GM19463 (cell line): ENCODE measurements around the gene PPP1R3A.
"Not testable (repeated sequence)": the region's sequence is repeated elsewhere in the genome, so short reads cannot be mapped to it uniquely, and the experiment has no call there.

ENCODE experiments used
- ATAC-seq: cut with Tn5 transposase; IDR thresholded peaks from one replicate; pipeline ENCODE4 v1.9.1; 2021; ENCODE audit warnings: mild to moderate bottlenecking, moderate library complexity; ENCODE audit not compliant: unreplicated experiment

PPP1R3A gene

GRCh38 chr7:113918946-113919345, at the start of gene PPP1R3A:
PPP1R3A (minus strand) TSS chr7:113919009; CDS start chr7:113918996, 13 bp downstream.
- ATAC-seq, result no peak

GRCh38 chr7:113963356-113963755, 44.5 kb upstream of the PPP1R3A start:
- ATAC-seq, result no peak

- ATAC-seq, result no peak
Observed at GRCh38 chr7:113959910-113960309, 41.1 kb upstream of the PPP1R3A start.

- ATAC-seq, result no peak
Observed at GRCh38 chr7:113955157-113955556, 36.3 kb upstream of the PPP1R3A start.

GRCh38 chr7:113953553-113953952, 34.7 kb upstream of the PPP1R3A start:
- no peak for ATAC-seq

- ATAC-seq, result no peak
Observed at GRCh38 chr7:113945018-113945938, 26.5 kb upstream of the PPP1R3A start.

GRCh38 chr7:113936982-113937381, 18.2 kb upstream of the PPP1R3A start:
- ATAC-seq, result no peak

GRCh38 chr7:113936535-113936934, 17.7 kb upstream of the PPP1R3A start:
- no peak for ATAC-seq

GRCh38 chr7:113929389-113929788, 10.6 kb upstream of the PPP1R3A start:
- ATAC-seq, result not testable (repeated sequence)

- ATAC-seq, result no peak
Observed at GRCh38 chr7:113928112-113928511, 9.3 kb upstream of the PPP1R3A start.

- ATAC-seq, result no peak
Observed at GRCh38 chr7:113922049-113922448, 3.2 kb upstream of the PPP1R3A start.

GRCh38 chr7:113921363-113921762, 2.6 kb upstream of the PPP1R3A start:
- no peak for ATAC-seq

GRCh38 chr7:113917840-113918239, 969 bp downstream of the PPP1R3A start:
- no peak for ATAC-seq

GRCh38 chr7:113915956-113916355, 2.9 kb downstream of the PPP1R3A start:
- ATAC-seq, result no peak

GRCh38 chr7:113912876-113913275, 5.9 kb downstream of the PPP1R3A start:
- ATAC-seq, result no peak

GRCh38 chr7:113907617-113908016, 11.2 kb downstream of the PPP1R3A start:
- no peak for ATAC-seq

- ATAC-seq, result no peak
Observed at GRCh38 chr7:113904521-113904920, 14.3 kb downstream of the PPP1R3A start.

- no peak for ATAC-seq
Observed at GRCh38 chr7:113892818-113893217, 26.0 kb downstream of the PPP1R3A start.

- ATAC-seq, result no peak
Observed at GRCh38 chr7:113891828-113892227, 27.0 kb downstream of the PPP1R3A start.

GRCh38 chr7:113891031-113891350, 27.8 kb downstream of the PPP1R3A start:
- ATAC-seq, result no peak

- ATAC-seq, result no peak
Observed at GRCh38 chr7:113890331-113891030, 28.3 kb downstream of the PPP1R3A start.

GRCh38 chr7:113883096-113883495, 35.7 kb downstream of the PPP1R3A start:
- no peak for ATAC-seq
